Left ventricle myocardium superior (tissue), 1 donor: Measurements from ENCODE around the gene PTPRN2. TPM values are rescaled to one million over a fixed set of nuclear protein-coding genes. Genes with fewer than 3 reads are reported as not detected.
"Not testable (repeated sequence)": the region's sequence is repeated elsewhere in the genome, so short reads cannot be mapped to it uniquely, and the experiment has no call there.

Experiments
- ATAC-seq: fragments of 200-7000 bp; cut with Tn5 transposase; one replicate; pipeline ENCODE4 v1.9.1; 2020; ENCODE audit warnings: mild to moderate bottlenecking, moderate library complexity
- DNase-seq: peaks from one replicate; pipeline ENCODE4 v3.0.0-alpha.2; 2020
- intact Hi-C: fragments of 100-400 bp; cut with micrococcal nuclease; formaldehyde crosslinking; loops from one replicate; pipeline ENCODE4 v1.11.0; 2022
- total RNA-seq: library from RNA; stranded (reverse); fragmentation: NEBNext Ultra II Directional; extraction: Animal tissue kit (Norgen Biotek cat#: 25700); gene quantifications from one replicate; pipeline ENCODE4 v1.2.1, GENCODE V29; 2021
- donor health status: DM: no; HTN: yes; CAD: no; lungs with severe emphysema.

The PTPRN2 gene
- total RNA-seq, 1 donor from 2014 or later, result 1.3 TPM

GRCh38 chr7:158277219-158278141 is 310.1 kb downstream of the PTPRN2 start:
- intact Hi-C loops, result no loop called here
- ATAC-seq (no peak), DNase-seq (peak; percentile 9)

- DNase-seq (peak; percentile 11), ATAC-seq (no peak)
- intact Hi-C loops, result no loop called here
Observed at GRCh38 chr7:158276414-158277218, 311.0 kb downstream of the PTPRN2 start.

- intact Hi-C loops, result no loop called here
- no peak for ATAC-seq
- DNase-seq, result peak; percentile 9
Observed at GRCh38 chr7:158275711-158276413, 311.8 kb downstream of the PTPRN2 start.

- intact Hi-C loops, result no loop called here
- ATAC-seq (no peak), DNase-seq (peak; percentile 19)
Observed at GRCh38 chr7:158274996-158275395, 312.6 kb downstream of the PTPRN2 start.

- ATAC-seq (no peak), DNase-seq (peak; percentile 20)
- intact Hi-C loops, result no loop called here
Observed at GRCh38 chr7:158274404-158274811, 313.2 kb downstream of the PTPRN2 start.

GRCh38 chr7:158273756-158274342 is 313.8 kb downstream of the PTPRN2 start:
- peak; percentile 28 for DNase-seq
- intact Hi-C loops, ATAC-seq: not testable (repeated sequence)

GRCh38 chr7:158273138-158273651 is 314.4 kb downstream of the PTPRN2 start:
- intact Hi-C loops, result no loop called here
- ATAC-seq, result no peak
- peak; percentile 2 for DNase-seq

GRCh38 chr7:158272509-158273137 is 315.0 kb downstream of the PTPRN2 start:
- peak; percentile 10 for DNase-seq
- ATAC-seq, result no peak

GRCh38 chr7:158272091-158272490 is 315.5 kb downstream of the PTPRN2 start:
- peak; percentile 7 for DNase-seq
- ATAC-seq, result no peak
- intact Hi-C loops, result no loop called here

More at GRCh38 chr7:158272509-158273137, 315.0 kb downstream of the PTPRN2 start:
- intact Hi-C loops, result no loop called here

- DNase-seq (peak; percentile 6), ATAC-seq (no peak)
- intact Hi-C loops, result no loop called here
Observed at GRCh38 chr7:158271646-158272045, 316.0 kb downstream of the PTPRN2 start.

- ATAC-seq (no peak), DNase-seq (no peak)
- intact Hi-C loops, result no loop called here
Observed at GRCh38 chr7:158270856-158271413, 316.7 kb downstream of the PTPRN2 start.

GRCh38 chr7:158270106-158270775 is 317.4 kb downstream of the PTPRN2 start:
- ATAC-seq (no peak), DNase-seq (peak; percentile 10)
- intact Hi-C loops, result no loop called here

GRCh38 chr7:158268816-158269535 is 318.6 kb downstream of the PTPRN2 start:
- intact Hi-C loops, result no loop called here
- ATAC-seq (no peak), DNase-seq (peak; percentile 12)

GRCh38 chr7:158267742-158268435 is 319.7 kb downstream of the PTPRN2 start:
- ATAC-seq (no peak), DNase-seq (peak; percentile 18)
- intact Hi-C loops, result no loop called here

- intact Hi-C loops, result no loop called here
- ATAC-seq, result no peak
- peak; percentile 21 for DNase-seq
Observed at GRCh38 chr7:158266817-158267741, 320.5 kb downstream of the PTPRN2 start.
